HG03457 (cell line): ENCODE measurements around the gene ALDH7A1.
"Not testable (repeated sequence)": the region's sequence is repeated elsewhere in the genome, so short reads cannot be mapped to it uniquely, and the experiment has no call there.

ENCODE experiments used
- ATAC-seq: cut with Tn5 transposase; IDR thresholded peaks from one replicate; pipeline ENCODE4 v1.9.1; 2021; ENCODE audit warnings: moderate number of reproducible peaks; ENCODE audit not compliant: unreplicated experiment

The ALDH7A1 gene

GRCh38 chr5:126594748-126595485, at the start of gene ALDH7A1:
Gene ALDH7A1, minus strand, starts transcription at chr5:126595219. Its CDS starts 21 bp downstream, at chr5:126595198.
- ATAC-seq, result peak; percentile 54

- ATAC-seq, result no peak
Measured at GRCh38 chr5:126641387-126641786, 46.4 kb upstream of the ALDH7A1 start.

GRCh38 chr5:126640866-126641265, 45.8 kb upstream of the ALDH7A1 start:
- no peak for ATAC-seq

GRCh38 chr5:126636956-126637355, 41.9 kb upstream of the ALDH7A1 start:
- ATAC-seq, result no peak

- ATAC-seq, result no peak
Measured at GRCh38 chr5:126635585-126635984, 40.6 kb upstream of the ALDH7A1 start.

- no peak for ATAC-seq
Measured at GRCh38 chr5:126633552-126633951, 38.5 kb upstream of the ALDH7A1 start.

GRCh38 chr5:126631920-126632319, 36.9 kb upstream of the ALDH7A1 start:
- no peak for ATAC-seq

GRCh38 chr5:126628102-126628501, 33.1 kb upstream of the ALDH7A1 start:
- ATAC-seq, result no peak

GRCh38 chr5:126624534-126624933, 29.5 kb upstream of the ALDH7A1 start:
- no peak for ATAC-seq

GRCh38 chr5:126619781-126620180, 24.8 kb upstream of the ALDH7A1 start:
- ATAC-seq, result no peak

GRCh38 chr5:126617603-126618002, 22.6 kb upstream of the ALDH7A1 start:
- not testable (repeated sequence) for ATAC-seq

GRCh38 chr5:126615286-126615685, 20.3 kb upstream of the ALDH7A1 start:
- peak; percentile 77 for ATAC-seq

GRCh38 chr5:126613941-126614592, 19.0 kb upstream of the ALDH7A1 start:
- no peak for ATAC-seq

GRCh38 chr5:126610616-126611015, 15.6 kb upstream of the ALDH7A1 start:
- ATAC-seq, result no peak

- no peak for ATAC-seq
Measured at GRCh38 chr5:126610160-126610559, 15.1 kb upstream of the ALDH7A1 start.

- no peak for ATAC-seq
Measured at GRCh38 chr5:126605525-126605924, 10.5 kb upstream of the ALDH7A1 start.

- ATAC-seq, result no peak
Measured at GRCh38 chr5:126603402-126603991, 8.5 kb upstream of the ALDH7A1 start.

GRCh38 chr5:126600631-126601511, 5.9 kb upstream of the ALDH7A1 start, which contains the start of gene PHAX:
Gene PHAX, plus strand, starts transcription at chr5:126600947. Its CDS starts 16 bp downstream, at chr5:126600963.
- ATAC-seq, result peak; percentile 91

GRCh38 chr5:126599971-126600630, 5.1 kb upstream of the ALDH7A1 start:
- not testable (repeated sequence) for ATAC-seq

- no peak for ATAC-seq
Measured at GRCh38 chr5:126599499-126599898, 4.5 kb upstream of the ALDH7A1 start.
